GM18505 (cell line): ENCODE results near the gene MYL5.
"Not testable (repeated sequence)": the region's sequence is repeated elsewhere in the genome, so short reads cannot be mapped to it uniquely, and the experiment has no call there.

ENCODE experiments used
- ATAC-seq: cut with Tn5 transposase; IDR thresholded peaks from one replicate; pipeline ENCODE4 v1.9.1; 2021; ENCODE audit not compliant: unreplicated experiment
- POLR2A ChIP-seq: IDR thresholded peaks from 4 replicates; pipeline ENCODE4 v1.6.1; 2011; ENCODE audit warnings: borderline replicate concordance; ENCODE audit not compliant: insufficient read depth, insufficient read length; ENCODE audit errors: extremely low read depth

MYL5 gene

DNA sequence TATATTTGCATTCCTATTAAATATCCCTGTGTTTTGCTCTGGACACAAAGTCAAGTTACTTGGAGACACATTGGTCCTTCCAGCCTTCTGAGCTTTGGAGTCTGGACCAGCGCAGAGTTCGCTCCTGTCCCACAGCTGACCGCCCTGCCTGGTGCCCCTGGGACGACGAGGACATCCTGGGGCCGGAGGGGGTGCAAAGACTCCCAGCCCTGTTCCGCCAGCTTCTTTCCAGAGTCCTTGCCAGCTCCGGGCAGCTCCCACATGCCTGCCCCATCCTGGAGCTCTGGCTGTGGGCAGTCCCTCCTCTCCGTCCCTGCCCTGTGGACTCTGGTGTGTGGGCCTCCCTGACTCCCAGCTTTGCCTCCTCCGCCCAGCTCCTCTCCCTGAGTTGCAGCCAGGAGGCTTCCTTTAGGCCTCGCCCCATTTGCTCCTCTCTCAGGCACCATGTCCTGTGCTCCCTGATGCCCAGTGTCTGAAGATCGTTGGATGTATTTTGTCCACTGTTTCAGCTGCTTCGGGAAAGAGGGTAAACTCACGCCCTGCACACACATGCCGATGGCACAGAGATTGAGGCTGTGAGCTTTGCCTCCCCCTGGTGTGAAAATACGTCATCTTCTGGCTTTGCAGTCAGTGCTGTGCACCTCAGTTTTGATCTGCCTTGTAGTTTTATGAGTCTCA lies 26.4 kb downstream of the MYL5 start:
- TF ChIP-seq POLR2A = no peak

GRCh38 chr4:702618-703048 lies 28.3 kb downstream of the MYL5 start:
- no peak for ATAC-seq
- TF ChIP-seq POLR2A = no peak

More for the DNA sequence above, 26.4 kb downstream of the MYL5 start:
- no peak for ATAC-seq

- ATAC-seq = no peak
- no peak for TF ChIP-seq POLR2A
Measured at GRCh38 chr4:703336-704197, 29.2 kb downstream of the MYL5 start.

- TF ChIP-seq POLR2A = no peak
- ATAC-seq = no peak
Measured at GRCh38 chr4:704198-704891, 30.0 kb downstream of the MYL5 start.

DNA sequence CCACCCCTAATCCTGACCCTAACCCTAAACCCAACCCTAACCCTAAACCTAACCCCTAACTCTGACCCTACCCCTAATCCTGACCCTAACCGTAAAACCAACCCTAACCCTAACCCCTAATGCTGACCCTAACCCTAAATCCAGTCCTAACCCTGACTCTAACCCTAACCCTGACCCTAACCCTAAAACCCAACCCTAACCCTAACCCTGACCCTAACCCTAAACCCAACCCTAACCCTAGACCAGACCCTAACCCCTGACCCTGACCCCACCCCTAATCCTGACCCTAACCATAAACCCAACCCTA lies 30.6 kb downstream of the MYL5 start:
- no peak for ATAC-seq

GRCh38 chr4:705278-706082 lies 31.1 kb downstream of the MYL5 start, which contains the start of gene PCGF3:
PCGF3 (plus strand) TSS chr4:705832; CDS start chr4:733681, 27,849 bp downstream.
- TF ChIP-seq POLR2A = peak; percentile 58
- ATAC-seq = peak; percentile 90

More for the DNA sequence above, 30.6 kb downstream of the MYL5 start:
- no peak for TF ChIP-seq POLR2A

- not testable (repeated sequence) for ATAC-seq
Measured at GRCh38 chr4:706083-706633, 31.8 kb downstream of the MYL5 start.

DNA sequence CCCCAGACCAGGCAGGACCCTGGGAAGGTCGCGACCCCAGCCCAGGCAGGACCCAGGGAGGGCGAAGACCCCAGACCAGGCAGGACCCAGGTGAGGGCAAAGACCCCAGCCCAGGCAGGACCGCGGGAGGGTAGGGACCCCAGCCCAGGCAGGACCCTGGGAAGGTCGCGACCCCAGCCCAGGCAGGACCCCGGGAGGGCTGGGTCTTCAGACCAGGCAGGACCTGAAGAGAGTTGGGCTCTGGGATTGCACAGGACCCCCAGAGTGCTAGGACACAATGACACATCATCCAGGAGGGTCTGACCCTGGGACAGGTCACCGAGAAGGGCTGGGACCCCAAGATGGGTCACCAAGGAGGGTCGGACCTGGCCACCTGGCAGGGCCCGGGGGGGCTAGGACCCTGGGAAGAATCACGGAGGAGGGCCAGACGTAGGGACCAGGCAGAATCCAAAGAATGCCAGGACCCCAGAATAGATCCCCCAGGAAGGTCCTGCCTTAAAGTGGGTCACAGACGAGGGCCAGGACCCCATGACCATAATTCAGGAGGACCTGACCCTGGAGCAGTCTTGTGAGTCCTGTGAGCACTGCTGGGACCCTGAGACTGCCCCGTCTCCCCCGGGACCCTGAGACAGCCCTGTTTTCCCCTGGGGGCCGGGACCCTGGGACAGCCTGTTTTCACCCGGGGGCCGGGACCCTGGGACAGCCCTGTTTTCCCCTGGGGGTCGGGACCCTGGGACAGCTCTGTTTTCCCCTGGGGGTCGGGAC lies 32.7 kb downstream of the MYL5 start:
- no peak for ATAC-seq
- no peak for TF ChIP-seq POLR2A

- ATAC-seq = no peak
- TF ChIP-seq POLR2A = no peak
Measured at GRCh38 chr4:707929-708630, 33.7 kb downstream of the MYL5 start.

DNA sequence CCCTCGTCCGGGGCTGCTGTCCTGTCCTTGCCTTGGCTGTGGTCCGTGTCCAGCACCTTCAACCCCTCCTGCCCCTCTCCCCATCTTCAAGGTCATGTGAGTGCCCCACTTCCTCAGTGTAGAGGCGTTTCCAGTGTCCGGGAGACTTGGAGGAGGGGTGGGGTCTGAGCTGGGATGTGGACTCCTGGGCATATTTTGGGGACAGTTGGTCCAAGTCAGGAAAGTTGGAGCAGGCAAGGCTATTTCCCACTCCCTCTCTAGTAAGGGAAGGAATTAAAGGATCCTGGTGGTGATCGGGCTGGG lies 34.2 kb downstream of the MYL5 start:
- no peak for TF ChIP-seq POLR2A
- ATAC-seq = no peak

- no peak for ATAC-seq
- no peak for TF ChIP-seq POLR2A
Measured at GRCh38 chr4:709348-709747, 35.0 kb downstream of the MYL5 start.

DNA sequence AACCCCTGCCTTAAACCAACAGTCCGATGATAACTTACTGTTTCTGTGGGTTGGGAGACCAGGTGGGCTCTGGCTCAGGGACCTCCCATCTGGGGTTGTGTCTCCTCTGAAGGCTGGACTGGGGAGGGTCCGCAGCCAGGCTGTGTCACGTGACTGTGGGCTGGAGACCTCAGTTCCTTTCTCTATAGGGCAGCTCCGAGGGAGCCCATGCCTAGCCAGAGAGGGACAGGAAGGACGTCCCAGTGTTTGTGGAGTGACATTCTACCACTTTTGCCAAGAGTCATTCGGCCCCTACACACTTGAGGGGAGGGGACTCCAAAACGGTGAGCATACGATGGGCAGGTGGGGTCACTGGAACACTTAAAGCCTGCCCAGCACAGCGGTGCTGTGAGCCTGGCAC lies 35.8 kb downstream of the MYL5 start:
- ATAC-seq = no peak
- TF ChIP-seq POLR2A = no peak

DNA sequence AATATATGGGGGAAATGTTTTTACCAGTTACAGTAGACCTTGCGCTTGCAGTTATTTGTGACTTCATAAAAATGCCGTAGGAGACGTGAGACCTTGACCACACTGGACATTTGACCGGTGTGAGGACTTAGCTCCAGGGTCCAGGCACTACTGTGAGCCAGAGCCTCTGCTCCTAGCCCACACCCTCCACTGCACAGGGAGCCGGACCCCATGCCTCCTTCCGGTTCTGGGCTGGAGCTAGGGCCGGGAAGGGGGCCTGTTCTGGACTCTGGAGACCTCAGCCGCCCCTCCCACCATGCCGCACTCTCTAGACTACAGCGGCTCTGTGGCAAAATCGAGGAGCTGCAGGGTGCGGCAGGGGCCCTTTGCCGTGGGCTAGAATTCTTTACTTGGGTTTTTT lies 36.6 kb downstream of the MYL5 start:
- TF ChIP-seq POLR2A = no peak
- ATAC-seq = no peak
